ENCODE data around the gene SPATA19. TPM values are rescaled to one million over a fixed set of nuclear protein-coding genes. Genes with fewer than 3 reads are reported as not detected.

Gene SPATA19
- total RNA-seq, 1 donor from 2014 or later: not detected

- no peak for DNase-seq
Observed at GRCh38 chr11:133835593-133836548, 9.4 kb downstream of the SPATA19 start.

- DNase-seq: peak; percentile 65
Observed at GRCh38 chr11:133834682-133835592, 10.4 kb downstream of the SPATA19 start.

DNA sequence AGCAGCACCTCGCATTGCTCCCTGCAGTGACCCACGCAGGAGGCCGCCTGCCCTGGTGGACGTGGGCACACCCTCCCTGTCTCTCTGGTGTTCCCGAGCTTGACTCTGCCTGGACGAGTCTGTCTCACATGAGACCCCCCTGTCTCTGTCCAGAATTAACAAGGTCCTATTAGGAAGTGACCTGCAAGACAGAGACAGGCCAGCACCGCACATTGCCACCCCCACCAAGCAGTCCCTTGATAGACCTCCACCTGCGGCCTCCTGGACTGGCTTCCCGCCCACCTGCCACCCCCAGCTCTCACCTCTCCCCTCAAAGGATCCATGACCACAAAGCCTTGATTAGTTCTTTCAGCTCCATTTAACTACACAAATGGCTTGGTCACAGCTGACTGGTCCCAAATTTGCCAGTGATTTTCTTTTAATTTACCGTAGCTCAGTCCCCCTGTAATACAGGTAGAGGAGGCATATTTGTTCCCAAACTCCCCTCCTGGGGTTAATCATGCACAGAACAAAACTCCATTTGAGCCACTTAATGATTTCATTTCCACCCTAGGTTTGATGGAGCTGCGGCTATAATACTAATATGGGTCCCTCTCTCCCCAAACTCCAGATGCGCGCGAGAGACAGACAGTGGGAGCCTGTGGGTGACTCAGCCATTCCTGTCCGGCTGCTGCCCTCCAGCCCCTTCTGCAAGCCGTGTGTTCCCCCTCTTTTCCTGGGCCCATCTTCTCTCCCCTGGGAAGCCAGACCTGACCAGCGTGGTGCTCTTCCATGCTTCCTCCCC is 11.2 kb downstream of the SPATA19 start:
- DNase-seq: no peak

DNA sequence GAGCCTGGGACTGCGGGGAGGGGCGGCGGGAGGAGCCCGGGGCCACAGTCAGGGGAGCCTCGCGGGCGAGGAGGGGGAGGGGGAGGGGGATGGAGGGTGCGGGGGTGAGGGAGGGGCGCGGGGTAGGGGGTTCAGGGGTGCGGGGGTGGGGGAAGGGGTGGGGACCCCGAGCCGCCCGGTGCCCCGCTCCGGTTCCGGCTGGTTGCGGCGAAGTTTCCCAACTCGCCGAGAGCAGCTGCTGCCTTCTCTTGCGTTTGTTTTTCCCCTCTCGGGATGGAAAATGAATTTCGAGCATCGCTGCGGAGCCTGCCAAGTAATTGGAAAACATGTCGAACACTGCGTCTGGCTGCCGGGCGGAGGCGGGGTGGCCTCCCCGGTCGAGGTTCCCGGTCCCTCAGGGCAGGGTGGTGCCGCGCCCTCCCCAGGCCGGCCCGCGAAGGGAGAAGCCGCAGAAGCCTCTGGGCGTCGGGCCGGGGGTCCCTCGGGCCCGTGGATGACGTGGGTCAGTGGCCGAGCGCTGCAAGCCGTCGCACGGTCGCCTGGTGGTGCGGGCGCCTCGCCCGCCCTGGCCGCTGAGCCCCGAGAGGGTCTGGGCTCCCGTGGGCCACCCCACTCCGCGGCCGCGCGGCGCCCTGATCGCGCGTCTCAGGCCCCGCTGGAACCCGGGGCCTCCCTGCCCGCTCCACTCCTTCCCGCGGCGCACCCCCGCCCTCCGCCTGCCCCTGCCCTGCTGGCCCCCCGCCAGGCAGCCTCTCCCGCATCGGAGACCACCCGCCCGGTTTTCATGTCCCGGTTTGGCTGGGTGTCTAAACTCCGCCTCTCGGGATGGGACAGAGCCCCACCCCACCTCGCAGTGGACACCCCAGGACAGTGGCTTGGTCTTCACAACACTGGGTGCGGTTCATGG is 12.1 kb downstream of the SPATA19 start:
- DNase-seq: no peak

- no peak for DNase-seq
Observed at GRCh38 chr11:133832096-133832990, 13.0 kb downstream of the SPATA19 start.

GRCh38 chr11:133830931-133831907 is 14.1 kb downstream of the SPATA19 start:
- no peak for DNase-seq

GRCh38 chr11:133829566-133829965 is 15.7 kb downstream of the SPATA19 start:
- no peak for DNase-seq

DNA sequence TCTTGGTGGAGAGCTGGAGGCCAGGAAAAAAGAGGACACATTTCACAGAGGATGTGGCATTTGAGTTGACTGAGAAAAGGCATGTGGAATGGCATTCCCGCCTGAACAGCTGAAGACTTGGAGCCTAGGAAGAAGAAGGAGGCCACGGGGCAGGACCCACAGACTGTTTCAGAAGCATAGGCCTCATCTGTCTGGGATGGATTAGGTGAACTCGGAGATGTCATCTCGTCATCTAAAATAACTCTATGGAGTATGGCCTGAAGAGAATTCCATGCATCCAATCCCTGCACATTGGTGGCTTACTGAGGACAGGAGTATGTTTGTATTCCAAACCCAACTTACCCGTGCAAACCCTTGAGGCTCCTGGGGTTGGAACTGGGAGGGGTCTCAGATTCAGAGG is 16.4 kb downstream of the SPATA19 start:
- no peak for DNase-seq

- no peak for DNase-seq
Observed at GRCh38 chr11:133827556-133827955, 17.8 kb downstream of the SPATA19 start.

DNA sequence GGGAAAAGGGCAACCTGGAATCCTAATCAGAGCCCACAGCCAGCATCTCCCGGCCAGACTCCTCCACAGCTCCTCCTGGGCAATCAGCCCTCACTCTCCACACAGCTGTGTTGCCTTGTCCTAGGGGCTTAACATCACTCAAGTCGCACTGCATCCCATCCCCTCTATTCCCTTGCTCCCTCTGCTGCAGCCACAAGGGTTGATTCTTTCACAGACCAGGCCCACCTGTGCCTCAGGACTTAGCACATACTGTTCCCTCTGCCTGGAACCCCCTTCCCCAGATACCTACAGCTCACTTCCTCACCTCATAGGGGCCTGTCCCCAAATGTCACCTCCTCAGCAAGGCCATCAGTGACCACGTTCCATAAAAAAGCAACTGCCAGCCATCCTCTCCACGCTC is 18.4 kb downstream of the SPATA19 start:
- no peak for DNase-seq

GRCh38 chr11:133825666-133826065 is 19.6 kb downstream of the SPATA19 start:
- no peak for DNase-seq

- no peak for DNase-seq
Observed at GRCh38 chr11:133825156-133825555, 20.2 kb downstream of the SPATA19 start.

GRCh38 chr11:133824593-133824992 is 20.7 kb downstream of the SPATA19 start:
- no peak for DNase-seq

DNA sequence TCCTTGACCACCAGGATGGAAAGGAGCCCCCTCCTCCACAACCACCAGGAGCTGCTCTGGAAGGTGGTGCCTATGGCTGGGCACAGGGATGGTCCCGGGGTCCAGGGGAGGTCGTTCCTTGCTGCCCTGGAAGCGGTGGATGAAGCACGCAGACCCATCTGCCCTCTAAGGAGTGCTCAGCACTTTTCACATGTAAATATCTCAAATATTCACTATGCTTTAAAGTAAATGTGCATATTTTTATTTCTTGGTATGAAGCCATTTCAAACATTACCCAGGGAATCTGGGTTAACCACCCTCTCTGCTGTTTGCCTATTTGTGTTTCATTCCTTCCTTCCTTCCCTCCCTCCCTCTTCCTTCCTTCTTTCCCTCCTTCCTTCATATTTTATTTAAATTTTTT is 21.7 kb downstream of the SPATA19 start:
- no peak for DNase-seq

- DNase-seq: no peak
Observed at GRCh38 chr11:133823211-133823610, 22.1 kb downstream of the SPATA19 start.

- no peak for DNase-seq
Observed at GRCh38 chr11:133821776-133822175, 23.5 kb downstream of the SPATA19 start.

- DNase-seq: no peak
Observed at GRCh38 chr11:133819746-133820315, 25.5 kb downstream of the SPATA19 start.

- no peak for DNase-seq
Observed at GRCh38 chr11:133819114-133819513, 26.2 kb downstream of the SPATA19 start.

All from skin of body (tissue), 2 donors.